Measurements from ENCODE around the gene KIAA0513. TPM values are rescaled to one million over a fixed set of nuclear protein-coding genes. Genes with fewer than 3 reads are reported as not detected.
"Not testable (repeated sequence)": the region's sequence is repeated elsewhere in the genome, so short reads cannot be mapped to it uniquely, and the experiment has no call there.

Gene KIAA0513
- total RNA-seq, 1 donor from 2014 or later: 1.9 TPM

DNA sequence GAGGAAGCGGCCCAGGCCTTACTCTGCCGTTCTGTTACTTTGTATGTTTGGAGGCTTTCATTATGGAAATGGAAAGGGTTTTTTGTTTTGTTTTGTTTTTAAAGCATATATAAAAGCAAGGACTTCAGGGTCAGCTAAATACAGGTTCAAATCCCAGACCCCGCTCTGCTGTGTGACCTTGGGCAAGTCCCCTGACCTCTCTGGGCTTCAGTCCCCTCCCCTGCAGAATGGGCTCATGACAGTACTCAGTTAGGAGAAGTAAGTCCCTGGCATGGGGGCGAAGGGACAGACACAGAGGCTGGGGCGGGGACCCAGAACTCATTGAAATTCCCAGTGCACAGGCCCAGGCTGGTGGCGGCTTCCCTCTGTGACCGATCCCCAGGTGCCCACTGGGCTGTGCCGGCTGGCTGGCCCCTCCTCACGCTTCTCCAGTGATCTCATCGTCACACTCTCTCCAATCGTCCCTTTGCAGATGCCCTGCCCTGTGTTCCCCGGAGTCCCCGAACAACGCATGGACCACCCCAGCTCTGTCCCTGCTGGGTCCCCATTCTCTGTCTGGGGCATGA lies 85.7 kb downstream of the KIAA0513 start:
- peaks cover 7% of the 10 kb centered on the region for H3K27me3 ChIP-seq (ENCODE audit: control insufficient read depth, insufficient read depth, low read length)
- TF ChIP-seq, protein P1, sequence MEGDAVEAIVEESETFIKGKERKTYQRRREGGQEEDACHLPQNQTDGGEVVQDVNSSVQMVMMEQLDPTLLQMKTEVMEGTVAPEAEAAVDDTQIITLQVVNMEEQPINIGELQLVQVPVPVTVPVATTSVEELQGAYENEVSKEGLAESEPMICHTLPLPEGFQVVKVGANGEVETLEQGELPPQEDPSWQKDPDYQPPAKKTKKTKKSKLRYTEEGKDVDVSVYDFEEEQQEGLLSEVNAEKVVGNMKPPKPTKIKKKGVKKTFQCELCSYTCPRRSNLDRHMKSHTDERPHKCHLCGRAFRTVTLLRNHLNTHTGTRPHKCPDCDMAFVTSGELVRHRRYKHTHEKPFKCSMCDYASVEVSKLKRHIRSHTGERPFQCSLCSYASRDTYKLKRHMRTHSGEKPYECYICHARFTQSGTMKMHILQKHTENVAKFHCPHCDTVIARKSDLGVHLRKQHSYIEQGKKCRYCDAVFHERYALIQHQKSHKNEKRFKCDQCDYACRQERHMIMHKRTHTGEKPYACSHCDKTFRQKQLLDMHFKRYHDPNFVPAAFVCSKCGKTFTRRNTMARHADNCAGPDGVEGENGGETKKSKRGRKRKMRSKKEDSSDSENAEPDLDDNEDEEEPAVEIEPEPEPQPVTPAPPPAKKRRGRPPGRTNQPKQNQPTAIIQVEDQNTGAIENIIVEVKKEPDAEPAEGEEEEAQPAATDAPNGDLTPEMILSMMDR (IDR thresholded peaks at IDR 0.05; ENCODE audit: insufficient read depth, low read length, poor library complexity, severe bottlenecking): no peak

DNA sequence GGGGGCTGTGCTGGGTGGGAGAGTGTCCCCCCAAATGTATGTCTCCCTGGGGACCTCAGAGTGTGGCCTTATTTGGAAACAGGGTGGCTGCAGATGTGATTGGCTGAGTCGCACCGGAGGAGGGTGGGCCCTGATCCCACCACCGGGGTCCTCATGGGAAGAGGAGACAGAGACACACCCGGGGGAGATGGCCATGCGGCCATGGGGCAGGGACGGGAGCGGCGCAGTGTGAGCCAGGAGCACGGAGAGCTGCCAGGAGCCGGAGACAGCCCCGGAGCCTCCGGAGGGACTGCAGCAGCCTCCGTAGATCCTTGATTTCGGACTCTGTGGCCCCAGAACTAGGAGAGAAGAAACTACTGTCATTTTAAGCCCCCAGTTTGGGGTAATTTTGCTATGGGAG lies 86.3 kb downstream of the KIAA0513 start:
- Histone ChIP-seq H3K4me3 (ENCODE audit: low read depth, low read length) (no peak overlapping the region), H3K36me3 (ENCODE audit: control insufficient read depth, insufficient read depth, low read length) (no peaks in the 10 kb centered on the region), H3K27me3 (ENCODE audit: control insufficient read depth, insufficient read depth, low read length) (peaks cover 7% of the 10 kb centered on the region)
- no peak for DNase-seq (ENCODE audit: low read depth)
- TF ChIP-seq, protein P1 (IDR thresholded peaks at IDR 0.05; ENCODE audit: insufficient read depth, low read length, poor library complexity, severe bottlenecking): no peak

More for the DNA sequence above, 85.7 kb downstream of the KIAA0513 start:
- DNase-seq (ENCODE audit: low read depth): no peak
- Histone ChIP-seq H3K4me3 (ENCODE audit: low read depth, low read length) (no peak overlapping the region), H3K36me3 (ENCODE audit: control insufficient read depth, insufficient read depth, low read length) (no peaks in the 10 kb centered on the region)

DNA sequence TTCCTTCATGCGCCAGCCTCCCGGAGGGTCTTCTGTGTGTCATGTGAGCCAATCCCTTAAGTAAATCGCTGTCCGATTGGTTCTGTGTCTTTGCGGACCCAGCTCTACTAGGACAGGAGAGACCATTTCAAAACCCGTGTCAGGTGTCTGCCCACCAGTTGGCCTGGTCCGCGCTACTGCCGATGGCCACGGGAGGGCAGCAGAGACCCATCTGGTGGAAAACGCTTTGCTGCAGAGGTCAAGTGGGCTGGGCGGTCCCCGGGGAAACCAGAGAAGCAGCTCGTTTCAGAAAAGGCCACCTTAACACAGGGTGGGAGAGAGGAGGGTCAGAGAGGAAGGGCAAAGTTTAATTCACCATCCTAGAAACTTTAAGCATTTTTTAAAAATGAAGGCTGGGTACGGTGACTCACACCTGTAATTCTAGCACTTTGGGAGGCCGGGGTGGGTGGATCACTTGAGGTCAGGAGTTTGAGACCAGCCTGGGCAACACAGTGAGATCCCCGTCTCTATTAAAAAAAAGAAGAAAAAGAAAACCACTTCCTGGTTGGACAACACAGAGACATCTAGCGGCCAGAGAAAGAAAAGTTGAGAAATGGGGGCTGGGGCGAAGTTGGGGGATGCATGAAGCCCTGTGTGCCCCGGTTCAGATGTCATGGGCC lies 87.4 kb downstream of the KIAA0513 start:
- H3K27me3 ChIP-seq (ENCODE audit: control insufficient read depth, insufficient read depth, low read length): peaks cover 7% of the 10 kb centered on the region
- no peak for DNase-seq (ENCODE audit: low read depth)
- no peak overlapping the region for H3K4me3 ChIP-seq (ENCODE audit: low read depth, low read length)
- TF ChIP-seq, protein P1 (IDR thresholded peaks at IDR 0.05; ENCODE audit: insufficient read depth, low read length, poor library complexity, severe bottlenecking): peak; percentile 97
- H3K36me3 ChIP-seq (ENCODE audit: control insufficient read depth, insufficient read depth, low read length): no peaks in the 10 kb centered on the region

DNA sequence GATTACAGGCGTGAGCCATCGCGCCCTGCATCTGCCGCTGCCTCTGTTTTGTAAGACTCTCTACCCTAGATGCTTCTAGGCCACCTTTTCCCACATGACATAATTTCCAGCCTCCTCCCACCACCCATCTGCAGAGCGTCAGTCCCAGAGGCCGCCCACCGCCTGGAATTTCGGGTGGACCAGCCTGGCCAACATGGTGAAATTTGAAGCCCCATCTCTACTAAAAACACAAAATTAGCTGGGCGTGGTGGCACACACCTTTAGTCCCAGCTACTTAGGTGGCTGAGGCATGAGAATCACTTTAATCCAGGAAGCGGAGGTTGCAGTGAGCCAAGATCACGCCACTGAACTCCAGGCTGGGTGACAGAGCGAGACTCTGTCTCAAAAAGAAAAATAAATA lies 89.8 kb downstream of the KIAA0513 start:
- H3K27me3 ChIP-seq (ENCODE audit: control insufficient read depth, insufficient read depth, low read length): peaks cover 7% of the 10 kb centered on the region
- TF ChIP-seq, protein P1 (IDR thresholded peaks at IDR 0.05; ENCODE audit: insufficient read depth, low read length, poor library complexity, severe bottlenecking): no peak
- no peaks in the 10 kb centered on the region for H3K36me3 ChIP-seq (ENCODE audit: control insufficient read depth, insufficient read depth, low read length)
- no peak overlapping the region for H3K4me3 ChIP-seq (ENCODE audit: low read depth, low read length)
- DNase-seq (ENCODE audit: low read depth): no peak

DNA sequence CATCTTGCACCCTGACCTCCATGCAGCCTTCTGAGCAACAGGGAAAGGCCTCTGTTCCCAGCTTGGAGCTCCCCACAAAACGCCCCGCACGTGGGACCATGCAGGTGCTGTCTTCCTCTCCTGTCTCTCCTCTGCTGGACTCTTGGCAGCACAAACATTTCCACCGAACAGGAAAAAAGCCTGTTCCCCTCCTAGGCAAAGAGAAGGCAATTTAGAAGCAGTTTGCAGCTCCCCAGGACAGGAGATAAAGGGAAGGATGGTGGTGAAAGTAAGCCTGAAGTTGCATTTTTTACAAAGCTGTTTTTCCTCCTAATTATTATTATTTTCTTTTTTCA lies 92.4 kb downstream of the KIAA0513 start:
- Histone ChIP-seq H3K27me3 (ENCODE audit: control insufficient read depth, insufficient read depth, low read length) (no peaks in the 10 kb centered on the region), H3K36me3 (ENCODE audit: control insufficient read depth, insufficient read depth, low read length) (no peaks in the 10 kb centered on the region), H3K4me3 (ENCODE audit: low read depth, low read length) (no peak overlapping the region)
- TF ChIP-seq, protein P1 (IDR thresholded peaks at IDR 0.05; ENCODE audit: insufficient read depth, low read length, poor library complexity, severe bottlenecking): no peak
- DNase-seq (ENCODE audit: low read depth): no peak

DNA sequence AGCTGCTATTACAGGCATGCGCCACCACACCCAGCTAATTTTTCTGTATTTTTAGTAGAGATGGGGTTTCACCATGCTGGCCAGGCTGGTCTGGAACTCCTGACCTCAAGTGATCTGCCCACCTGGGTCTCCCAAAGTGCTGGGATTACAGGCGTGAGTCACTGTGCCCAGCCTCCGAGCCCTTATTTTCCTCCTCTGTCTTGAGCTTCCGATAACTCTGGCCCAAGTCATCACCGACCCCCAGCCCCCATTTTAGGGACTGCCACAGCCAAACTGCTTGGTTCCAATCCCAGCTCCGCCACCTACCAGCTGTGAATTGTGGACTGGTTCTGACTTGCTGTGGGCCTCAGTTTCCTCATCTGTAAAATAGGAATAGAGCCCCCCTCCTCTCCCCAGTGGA lies 95.8 kb downstream of the KIAA0513 start:
- not testable (repeated sequence) for H3K36me3 ChIP-seq (ENCODE audit: control insufficient read depth, insufficient read depth, low read length); DNase-seq (ENCODE audit: low read depth); H3K4me3 ChIP-seq (ENCODE audit: low read depth, low read length); H3K27me3 ChIP-seq (ENCODE audit: control insufficient read depth, insufficient read depth, low read length)

Measured in kidney epithelial cell (primary cell).